Naive thymus-derived CD4-positive, alpha-beta T cell (primary cell): ENCODE data around the gene PEX11G. TPM values are rescaled to one million over a fixed set of nuclear protein-coding genes. Genes with fewer than 3 reads are reported as not detected.

ENCODE experiments used
- ATAC-seq: fragments of 150-1000 bp; cut with Tn5 transposase; 2 replicates; pipeline ENCODE4 v1.10.0; 2021; ENCODE audit warnings: mild to moderate bottlenecking, moderate library complexity
- CTCF ChIA-PET: fragments of 350-600 bp; sonication (Branson Sonifier 250); formaldehyde crosslinking; loops from one replicate; lab custom pipeline; 2021; ENCODE audit warnings: antibody characterized with exemption; lab: Charles Lee
- POLR2A ChIA-PET: fragments of 350-600 bp; sonication (Branson Sonifier 250); formaldehyde crosslinking; loops from one replicate; lab custom pipeline; 2021; ENCODE audit warnings: antibody characterized with exemption, inconsistent platforms; lab: Charles Lee
- DNase-seq, 9 donors: peaks; one replicate each; pipeline versions ENCODE4 v3.0.0 to v3.0.0-alpha.2; 2020 to 2022; ENCODE audit warnings: mixed read lengths in 1 of 9
- H3K27ac ChIP-seq: one replicate; pipeline ENCODE4 v1.7.0; 2013; ENCODE audit warnings: mild to moderate bottlenecking, low read depth, low read length, moderate library complexity
- H3K27me3 ChIP-seq, 2 donors: one replicate each; pipeline ENCODE4 v1.7.0; 2013; ENCODE audit warnings: low read length in 2 of 2, mild to moderate bottlenecking in 2 of 2, moderate library complexity in 2 of 2; ENCODE audit not compliant: control insufficient read depth in 2 of 2, insufficient read depth in 2 of 2
- H3K36me3 ChIP-seq, 3 experiments: 1 replicate in 2 of 3; 2 replicates in 1 of 3; pipeline ENCODE4 v1.7.0; 2013; ENCODE audit warnings: low read length in 3 of 3, mild to moderate bottlenecking in 3 of 3, moderate library complexity in 1 of 3; ENCODE audit not compliant: insufficient read depth in 3 of 3, control insufficient read depth in 2 of 3
- H3K4me1 ChIP-seq, 2 donors: one replicate each; pipeline ENCODE4 v1.7.0; 2013; ENCODE audit warnings: low read length in 2 of 2, mild to moderate bottlenecking in 2 of 2, moderate library complexity in 1 of 2; ENCODE audit not compliant: control insufficient read depth in 2 of 2, insufficient read depth in 2 of 2
- H3K4me3 ChIP-seq: 2 replicates; pipeline ENCODE4 v1.7.0; 2013; ENCODE audit warnings: mild to moderate bottlenecking, low read length
- H3K9me3 ChIP-seq, 3 experiments: 1 replicate in 2 of 3; 2 replicates in 1 of 3; pipeline ENCODE4 v1.7.0; 2013; ENCODE audit warnings: low read length in 3 of 3; ENCODE audit not compliant: control insufficient read depth in 2 of 3
- H3K27ac Mint-ChIP-seq, 9 donors: one replicate each; pipeline ENCODE4 v1.8.0; 2020 to 2022; ENCODE audit warnings: mixed read lengths in 9 of 9, mild to moderate bottlenecking in 8 of 9, moderate library complexity in 5 of 9, inconsistent platforms in 2 of 9
- H3K27me3 Mint-ChIP-seq, 5 donors: one replicate each; pipeline ENCODE4 v1.8.0; 2021 to 2022; ENCODE audit warnings: mixed read lengths in 5 of 5, mild to moderate bottlenecking in 1 of 5
- H3K36me3 Mint-ChIP-seq, 5 donors: one replicate each; pipeline ENCODE4 v1.8.0; 2020 to 2022; ENCODE audit warnings: mixed read lengths in 5 of 5, mild to moderate bottlenecking in 3 of 5, inconsistent platforms in 1 of 5
- H3K4me1 Mint-ChIP-seq, 7 donors: one replicate each; pipeline ENCODE4 v1.8.0; 2020 to 2022; ENCODE audit warnings: mixed read lengths in 7 of 7, mild to moderate bottlenecking in 3 of 7, inconsistent platforms in 1 of 7
- H3K4me3 Mint-ChIP-seq, 10 donors: one replicate each; pipeline ENCODE4 v1.8.0; 2020 to 2022; ENCODE audit warnings: mild to moderate bottlenecking in 10 of 10, mixed read lengths in 10 of 10, moderate library complexity in 6 of 10, inconsistent platforms in 2 of 10
- H3K9me3 Mint-ChIP-seq, 11 donors: one replicate each; pipeline ENCODE4 v1.8.0; 2020 to 2022; ENCODE audit warnings: mixed read lengths in 11 of 11, mild to moderate bottlenecking in 4 of 11, inconsistent platforms in 1 of 11, moderate library complexity in 1 of 11
- intact Hi-C, 2 donors: fragments of 100-400 bp; cut with micrococcal nuclease; formaldehyde crosslinking; loops; one replicate each; pipeline ENCODE4 v1.15.1; 2023
- polyA plus RNA-seq, 2 donors: library from polyadenylated mRNA; unstranded; fragments of 300-500 nt; fragmentation: Illumina TruSeq; gene quantifications; one replicate each; pipeline ENCODE4 v1.2.3, GENCODE V29; 2021
- total RNA-seq, 6 experiments: library from RNA in 5 of 6; stranded (reverse) in 5 of 6; gene quantifications; 1 replicate in 5 of 6; 2 replicates in 1 of 6; pipeline ENCODE4 v1.2.3 and lab custom pipeline; 2021 to 2026

The PEX11G gene
- total and polyA plus RNA-seq, 7 experiments from 2014 or later: 0.59 to 1.6 (median 0.77) TPM

GRCh38 chr19:7519361-7520130 is 30.7 kb upstream of the PEX11G start:
- Histone ChIP-seq H3K9me3 (no peaks in the 10 kb centered on the region), H3K27me3 (no peaks in the 10 kb centered on the region), H3K27ac (no peak overlapping the region), H3K4me1 (peaks cover 14 to 19% of the 10 kb centered on the region in 2 donors), H3K36me3 (peaks cover 0 to under 1% (median 0%) of the 10 kb centered on the region in 3 experiments), H3K4me3 (no peak overlapping the region)
- Mint-ChIP-seq H3K4me1 (peaks cover 18 to 36% (median 30%) of the 10 kb centered on the region in 7 donors), H3K27ac (peak overlapping the region in 1 of 9 donors; percentile 31), H3K9me3 (peaks cover 0 to 2% (median 0%) of the 10 kb centered on the region in 11 donors), H3K27me3 (peaks cover 0 to 35% (median 9%) of the 10 kb centered on the region in 5 donors), H3K4me3 (no peak overlapping the region), H3K36me3 (peaks cover 0 to 4% (median 0%) of the 10 kb centered on the region in 5 donors)
- ChIA-PET POLR2A (interaction anchor here (0.6 to 5.2 kb wide), 3 partner anchors 13 to 233 kb away, joined by 3 to 78 read pairs (median 4); partner anchors contain the start of gene PNPLA6), CTCF (interaction anchor here (0.7 kb wide), 1 partner anchor 22 kb away, joined by 3 read pairs; a partner anchor contains a TSS)
- no peak for DNase-seq
- no peak for ATAC-seq
- intact Hi-C loops: no loop called here

GRCh38 chr19:7516878-7517277 is 28.0 kb upstream of the PEX11G start:
- peak overlapping the region in 2 of 9 donors; percentile 27 to 45 for H3K27ac Mint-ChIP-seq
- ChIA-PET POLR2A (interaction anchor here (0.6 kb wide), 1 partner anchor 25 kb away, joined by 3 read pairs; no protein-coding TSS in a partner anchor), CTCF (no interaction called here)

GRCh38 chr19:7516333-7516732 is 27.5 kb upstream of the PEX11G start:
- H3K27me3 ChIP-seq: no peaks in the 10 kb centered on the region
- no peak overlapping the region for H3K27ac ChIP-seq
- Mint-ChIP-seq H3K36me3 (peaks cover 0 to 4% (median 0%) of the 10 kb centered on the region in 5 donors), H3K27me3 (peaks cover 0 to 43% (median 10%) of the 10 kb centered on the region in 5 donors), H3K4me3 (peak overlapping the region; percentile 60 to 85 (median 77)), H3K9me3 (peaks cover 0 to 2% (median 0%) of the 10 kb centered on the region in 11 donors), H3K27ac (peak overlapping the region in 1 of 9 donors; percentile 27), H3K4me1 (peaks cover 7 to 26% (median 17%) of the 10 kb centered on the region in 7 donors)
- ChIA-PET POLR2A (interaction anchor here (0.8 kb wide), 1 partner anchor 27 kb away, joined by 3 read pairs; no protein-coding TSS in a partner anchor), CTCF (no interaction called here)
- DNase-seq (no peak), ATAC-seq (no peak)
- H3K4me3 ChIP-seq: no peak overlapping the region
- intact Hi-C loops: loop anchor here in 1 of 2 donors (2.0 kb wide), 1 partner anchor 18 kb away; the partner anchor contains the start of gene PNPLA6
- no peaks in the 10 kb centered on the region for H3K9me3 ChIP-seq
- H3K36me3 ChIP-seq: no peaks in the 10 kb centered on the region
- peaks cover 0 to 9% of the 10 kb centered on the region in 2 donors for H3K4me1 ChIP-seq

More at GRCh38 chr19:7516878-7517277, 28.0 kb upstream of the PEX11G start:
- no peaks in the 10 kb centered on the region for H3K9me3 ChIP-seq
- Mint-ChIP-seq H3K4me3 (peak overlapping the region; percentile 60 to 85 (median 77)), H3K36me3 (peaks cover 0 to 4% (median 0%) of the 10 kb centered on the region in 5 donors), H3K9me3 (peaks cover 0 to 2% (median 0%) of the 10 kb centered on the region in 11 donors), H3K4me1 (peaks cover 9 to 30% (median 20%) of the 10 kb centered on the region in 7 donors), H3K27me3 (peaks cover 0 to 44% (median 10%) of the 10 kb centered on the region in 5 donors)
- DNase-seq (no peak), ATAC-seq (no peak)
- H3K27ac ChIP-seq: no peak overlapping the region
- no peaks in the 10 kb centered on the region for H3K36me3 ChIP-seq
- intact Hi-C loops: loop anchor here in 1 of 2 donors (2.0 kb wide), 1 partner anchor 18 kb away; the partner anchor contains the start of gene PNPLA6
- H3K4me1 ChIP-seq: peaks cover under 1 to 11% of the 10 kb centered on the region in 2 donors
- no peaks in the 10 kb centered on the region for H3K27me3 ChIP-seq
- no peak overlapping the region for H3K4me3 ChIP-seq

- DNase-seq (peak in 1 of 9 donors; percentile 57), ATAC-seq (peak; percentile 80)
- ChIA-PET CTCF (no interaction called here), POLR2A (interaction anchor here (0.8 kb wide), 1 partner anchor 26 kb away, joined by 3 read pairs; no protein-coding TSS in a partner anchor)
- peak within 1 kb of the TSS; percentile 77 to 98 (median 85) for H3K4me3 Mint-ChIP-seq
- Histone ChIP-seq H3K4me3 (peak within 1 kb of the TSS; percentile 34), H3K36me3 (no peaks in the 10 kb centered on the region), H3K27ac (no peak within 1 kb of the TSS), H3K4me1 (peaks cover 0 to 9% of the 10 kb centered on the region in 2 donors), H3K27me3 (no peaks in the 10 kb centered on the region), H3K9me3 (no peaks in the 10 kb centered on the region)
- H3K27me3 Mint-ChIP-seq: peaks cover 0 to 43% (median 10%) of the 10 kb centered on the region in 5 donors
- peaks cover 7 to 26% (median 17%) of the 10 kb centered on the region in 7 donors for H3K4me1 Mint-ChIP-seq
- peaks cover 0 to 2% (median 0%) of the 10 kb centered on the region in 11 donors for H3K9me3 Mint-ChIP-seq
- peak within 1 kb of the TSS in 8 of 9 donors; percentile 55 to 89 (median 64) for H3K27ac Mint-ChIP-seq
- peaks cover 0 to 4% (median 0%) of the 10 kb centered on the region in 5 donors for H3K36me3 Mint-ChIP-seq
- intact Hi-C loops: loop anchor here in 1 of 2 donors (2.0 kb wide), 1 partner anchor 19 kb away; the partner anchor contains the start of gene PNPLA6
Observed at GRCh38 chr19:7515645-7516151, 26.9 kb upstream of the PEX11G start, which contains the start of gene ZNF358. Gene ZNF358, plus strand, starts transcription at chr19:7516103. Its CDS starts 3,140 bp downstream, at chr19:7519243.

GRCh38 chr19:7515110-7515644 is 26.3 kb upstream of the PEX11G start:
- Mint-ChIP-seq H3K9me3 (peaks cover 0 to 2% (median 0%) of the 10 kb centered on the region in 11 donors), H3K27ac (peak overlapping the region in 8 of 9 donors; percentile 55 to 89 (median 64)), H3K4me1 (peaks cover 7 to 26% (median 17%) of the 10 kb centered on the region in 7 donors), H3K27me3 (peaks cover 0 to 43% (median 10%) of the 10 kb centered on the region in 5 donors), H3K36me3 (peaks cover 0 to 4% (median 0%) of the 10 kb centered on the region in 5 donors), H3K4me3 (peak overlapping the region; percentile 73 to 98 (median 85))
- intact Hi-C loops: no loop called here
- no peak for ATAC-seq
- DNase-seq: no peak
- peaks cover 0 to 9% of the 10 kb centered on the region in 2 donors for H3K4me1 ChIP-seq
- H3K9me3 ChIP-seq: no peaks in the 10 kb centered on the region
- H3K4me3 ChIP-seq: peak overlapping the region; percentile 34
- H3K27ac ChIP-seq: no peak overlapping the region
- ChIA-PET POLR2A (no interaction called here), CTCF (no interaction called here)
- no peaks in the 10 kb centered on the region for H3K27me3 ChIP-seq
- H3K36me3 ChIP-seq: no peaks in the 10 kb centered on the region
